GM19372 (cell line): ENCODE results near the gene CAPSL.
"Not testable (repeated sequence)": the region's sequence is repeated elsewhere in the genome, so short reads cannot be mapped to it uniquely, and the experiment has no call there.

Experiments used
- ATAC-seq: cut with Tn5 transposase; IDR thresholded peaks from one replicate; pipeline ENCODE4 v1.9.1; 2021; ENCODE audit warnings: mild to moderate bottlenecking, low read depth, moderate library complexity; ENCODE audit not compliant: unreplicated experiment

Gene CAPSL

GRCh38 chr5:35908814-35909213 is 29.6 kb downstream of the CAPSL start:
- ATAC-seq: no peak

GRCh38 chr5:35908228-35908627 is 30.2 kb downstream of the CAPSL start:
- no peak for ATAC-seq

GRCh38 chr5:35904443-35905132 is 33.8 kb downstream of the CAPSL start:
- ATAC-seq: no peak

- no peak for ATAC-seq
These were observed 34.7 kb downstream of the CAPSL start for GRCh38 chr5:35903631-35904203.

GRCh38 chr5:35902046-35902672 is 36.3 kb downstream of the CAPSL start:
- no peak for ATAC-seq

GRCh38 chr5:35900972-35901695 is 37.3 kb downstream of the CAPSL start:
- no peak for ATAC-seq

GRCh38 chr5:35899800-35900199 is 38.6 kb downstream of the CAPSL start:
- no peak for ATAC-seq

- no peak for ATAC-seq
These were observed 39.3 kb downstream of the CAPSL start for GRCh38 chr5:35898952-35899660.

- ATAC-seq: no peak
These were observed 44.3 kb downstream of the CAPSL start for GRCh38 chr5:35894131-35894530.

GRCh38 chr5:35892799-35893198 is 45.6 kb downstream of the CAPSL start:
- not testable (repeated sequence) for ATAC-seq

- ATAC-seq: no peak
These were observed 48.1 kb downstream of the CAPSL start for GRCh38 chr5:35890021-35891020.

GRCh38 chr5:35887321-35888100 is 50.9 kb downstream of the CAPSL start:
- ATAC-seq: no peak

- no peak for ATAC-seq
These were observed 52.0 kb downstream of the CAPSL start for GRCh38 chr5:35886381-35886780.

- no peak for ATAC-seq
These were observed 53.6 kb downstream of the CAPSL start for GRCh38 chr5:35884773-35885172.

GRCh38 chr5:35884191-35884769 is 54.1 kb downstream of the CAPSL start:
- no peak for ATAC-seq

GRCh38 chr5:35881758-35882157 is 56.7 kb downstream of the CAPSL start:
- ATAC-seq: no peak

GRCh38 chr5:35880156-35880555 is 58.3 kb downstream of the CAPSL start:
- ATAC-seq: no peak

- ATAC-seq: no peak
These were observed 58.8 kb downstream of the CAPSL start for GRCh38 chr5:35879649-35880048.
